Inflammatory macrophage treated with lipopolysaccharide for 1 hour (primary cell): ENCODE results near the gene RANBP2.
A peak's percentile ranks its signal among the peaks of the same experiment; 100 is the strongest.
"Not testable (repeated sequence)": the region's sequence is repeated elsewhere in the genome, so short reads cannot be mapped to it uniquely, and the experiment has no call there.

Experiments
- DNase-seq, 2 donors: peaks; one replicate each; pipeline ENCODE4 v3.0.0-alpha.2; 2020 to 2022

RANBP2 gene

GRCh38 chr2:108719149-108720044 is at the start of gene RANBP2:
Gene RANBP2, plus strand, starts transcription at chr2:108719482. Its CDS starts 125 bp downstream, at chr2:108719607.
- peak; percentile 93 for DNase-seq

GRCh38 chr2:108670282-108670681 is 49.0 kb upstream of the RANBP2 start:
- DNase-seq, result not testable (repeated sequence)

DNA sequence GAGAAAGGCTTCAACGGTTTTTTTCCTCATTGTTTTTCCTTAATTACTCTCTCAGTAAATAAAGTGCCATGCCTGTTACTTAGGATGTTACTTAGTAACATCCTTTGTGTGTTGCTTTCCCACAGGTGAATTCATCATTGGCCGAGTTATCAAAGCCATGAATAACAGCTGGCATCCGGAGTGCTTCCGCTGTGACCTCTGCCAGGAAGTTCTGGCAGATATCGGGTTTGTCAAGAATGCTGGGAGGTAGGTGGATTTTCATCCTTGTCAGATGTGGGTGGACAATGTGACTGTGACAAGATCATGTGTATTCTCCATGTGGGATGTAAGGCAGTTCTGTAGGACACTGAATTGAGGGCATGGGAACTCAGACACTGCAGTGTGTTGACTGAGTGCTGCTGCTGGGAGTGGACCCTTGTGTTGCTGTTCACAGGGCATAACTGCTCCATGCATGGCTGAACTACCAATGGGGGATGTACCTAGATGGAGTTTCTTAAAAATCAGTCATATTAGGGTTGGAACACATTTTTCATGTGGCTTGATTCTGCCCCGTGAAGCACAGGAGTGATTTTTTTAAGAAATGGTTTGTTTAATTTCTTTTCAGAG is 47.0 kb upstream of the RANBP2 start:
- not testable (repeated sequence) for DNase-seq

DNA sequence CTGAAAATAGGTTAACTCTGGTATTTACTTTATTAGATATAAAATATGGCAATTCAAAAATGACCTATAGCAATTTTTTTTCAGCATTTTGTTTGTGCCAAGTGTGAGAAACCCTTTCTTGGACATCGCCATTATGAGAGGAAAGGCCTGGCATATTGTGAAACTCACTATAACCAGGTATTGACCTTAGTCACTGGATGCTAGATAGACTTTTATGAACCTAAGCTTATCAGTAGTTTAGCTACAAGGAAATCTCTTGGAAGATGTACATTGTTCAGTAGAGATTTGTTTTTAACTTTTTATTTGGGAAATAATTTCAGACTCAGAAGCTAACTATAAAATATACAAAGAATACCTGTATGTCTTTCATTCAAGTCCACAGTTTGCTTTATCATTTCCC is 42.8 kb upstream of the RANBP2 start:
- DNase-seq, result not testable (repeated sequence)

- DNase-seq, result not testable (repeated sequence)
Observed at GRCh38 chr2:108677239-108677744, 42.0 kb upstream of the RANBP2 start.

- not testable (repeated sequence) for DNase-seq
Observed at GRCh38 chr2:108678198-108678651, 41.1 kb upstream of the RANBP2 start.

DNA sequence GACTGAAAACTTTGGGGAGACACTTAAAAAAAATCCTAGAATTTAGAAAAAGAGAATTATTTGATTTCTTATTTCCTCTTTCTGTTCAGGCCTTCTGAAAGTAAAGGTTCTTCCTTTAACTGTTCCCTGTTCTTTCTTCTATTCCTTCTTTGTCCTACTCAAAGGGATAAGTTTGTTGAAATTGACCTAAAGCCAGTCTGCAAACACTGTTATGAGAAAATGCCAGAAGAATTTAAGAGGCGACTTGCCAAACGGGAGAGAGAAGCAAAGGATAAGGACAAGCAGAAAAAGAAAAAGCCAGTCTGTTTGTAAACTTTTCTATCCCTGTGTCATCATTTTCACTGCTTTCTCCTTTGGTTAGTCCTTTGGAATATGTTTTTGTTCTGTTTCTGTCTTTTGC is 38.5 kb upstream of the RANBP2 start:
- DNase-seq, result not testable (repeated sequence)

DNA sequence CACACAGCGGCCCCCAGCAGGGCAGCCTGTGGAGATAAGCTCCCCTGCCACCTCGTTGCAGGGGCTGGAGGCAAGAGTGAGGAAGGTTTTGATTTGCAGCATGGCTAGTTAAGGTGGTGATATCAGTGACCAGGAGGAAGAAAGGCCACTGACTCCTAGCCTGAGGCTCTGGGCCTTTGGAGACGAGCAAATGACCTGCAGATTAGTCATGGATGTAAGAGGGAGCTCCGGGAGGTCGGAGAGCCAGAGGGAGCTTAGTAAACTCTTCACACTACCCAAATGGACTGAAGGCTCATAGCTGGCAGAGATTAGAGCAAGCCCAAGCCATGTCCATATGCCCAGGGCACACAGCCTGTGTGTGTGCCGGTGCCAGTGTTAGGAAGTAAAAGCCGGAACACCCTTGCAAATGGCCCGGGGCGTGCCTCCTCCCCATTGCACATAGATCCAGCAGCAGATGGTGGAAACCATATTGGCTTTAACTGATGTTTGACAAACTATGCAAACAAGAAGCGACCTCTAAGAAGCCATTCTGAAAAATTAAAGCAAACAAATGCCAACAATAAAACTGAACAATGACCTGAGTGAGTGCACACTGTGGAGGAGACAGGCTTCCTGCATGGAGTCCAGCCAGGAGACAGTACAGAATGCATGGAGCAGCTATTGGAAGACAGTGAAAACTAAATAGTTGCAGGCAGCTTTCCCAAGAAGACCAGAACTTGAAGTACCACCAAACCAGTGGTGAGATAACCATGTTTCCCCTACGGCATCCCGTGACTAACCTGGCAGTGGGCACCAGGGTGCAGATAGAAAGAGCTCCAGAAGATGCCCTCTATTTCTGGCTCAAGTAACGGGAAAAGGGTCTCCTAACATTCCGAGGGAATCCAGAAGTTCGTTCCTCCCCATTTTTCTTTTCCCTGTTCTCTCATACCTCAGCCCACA is 30.2 kb upstream of the RANBP2 start:
- not testable (repeated sequence) for DNase-seq

DNA sequence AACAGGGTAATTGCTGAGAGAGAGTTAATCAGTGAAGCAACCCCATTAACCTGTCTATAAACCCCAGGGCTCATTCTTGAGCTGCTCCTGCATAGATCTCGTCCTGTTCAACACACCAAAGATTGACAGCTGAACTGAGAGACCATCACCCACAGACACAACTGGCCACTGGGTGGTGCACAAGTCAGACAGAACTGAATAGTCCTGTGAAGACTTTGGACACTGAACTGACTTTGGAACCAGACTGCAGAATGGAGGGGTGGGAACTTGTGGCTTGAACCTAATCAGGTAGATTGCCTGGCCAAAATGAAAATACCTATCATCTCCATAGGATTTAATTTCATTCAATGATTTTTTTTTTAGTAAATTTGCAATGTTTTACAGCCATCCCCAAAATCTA is 29.3 kb upstream of the RANBP2 start:
- not testable (repeated sequence) for DNase-seq

- DNase-seq, result no peak
Observed at GRCh38 chr2:108691447-108691846, 27.8 kb upstream of the RANBP2 start.

DNA sequence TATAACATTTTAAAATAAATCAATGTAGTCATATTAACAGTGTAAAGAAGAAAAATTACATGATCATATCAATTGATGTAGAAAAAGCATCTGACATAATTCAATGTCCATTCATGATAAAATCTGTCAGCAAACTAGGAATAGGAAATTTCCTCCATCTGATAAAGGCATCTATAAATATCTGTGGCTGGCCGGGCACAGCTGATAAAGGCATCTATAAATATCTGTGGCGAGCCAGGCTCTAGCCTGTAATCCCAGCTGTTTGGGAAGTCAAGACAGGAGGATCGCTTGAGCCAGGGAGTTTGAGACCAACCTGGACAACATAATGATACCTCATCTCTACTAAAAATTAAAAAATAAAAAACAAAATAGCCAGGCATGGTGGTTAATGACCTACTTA is 18.1 kb upstream of the RANBP2 start:
- no peak for DNase-seq

DNA sequence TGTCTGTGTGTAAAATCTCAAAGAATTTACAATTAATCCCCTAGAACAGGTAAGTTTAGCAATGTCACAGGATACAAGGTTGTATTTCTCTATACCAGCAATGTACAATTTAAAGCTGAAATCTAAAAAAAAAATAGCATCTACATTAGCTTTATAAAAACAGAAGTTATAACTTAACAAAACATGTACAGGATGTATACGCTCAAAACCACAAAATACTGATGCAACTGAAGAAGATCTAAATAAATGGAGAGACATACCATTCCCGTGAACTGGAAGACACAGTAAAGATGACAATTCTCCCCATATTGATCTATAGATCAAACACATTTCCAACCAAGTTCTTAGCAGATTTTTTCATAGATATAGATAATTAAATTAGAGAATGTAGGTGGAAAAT is 17.5 kb upstream of the RANBP2 start:
- DNase-seq, result no peak

GRCh38 chr2:108704871-108705270 is 14.4 kb upstream of the RANBP2 start:
- no peak for DNase-seq

- no peak for DNase-seq
Observed at GRCh38 chr2:108707300-108707699, 12.0 kb upstream of the RANBP2 start.

GRCh38 chr2:108716971-108717370 is 2.3 kb upstream of the RANBP2 start:
- DNase-seq, result not testable (repeated sequence)

- not testable (repeated sequence) for DNase-seq
Observed at GRCh38 chr2:108726048-108726447, 6.8 kb downstream of the RANBP2 start.

- DNase-seq, result not testable (repeated sequence)
Observed at GRCh38 chr2:108734656-108735055, 15.4 kb downstream of the RANBP2 start.

GRCh38 chr2:108757973-108758372 is 38.7 kb downstream of the RANBP2 start:
- DNase-seq, result not testable (repeated sequence)

GRCh38 chr2:108762618-108763017 is 43.3 kb downstream of the RANBP2 start:
- not testable (repeated sequence) for DNase-seq

GRCh38 chr2:108766671-108767070 is 47.4 kb downstream of the RANBP2 start:
- not testable (repeated sequence) for DNase-seq

DNA sequence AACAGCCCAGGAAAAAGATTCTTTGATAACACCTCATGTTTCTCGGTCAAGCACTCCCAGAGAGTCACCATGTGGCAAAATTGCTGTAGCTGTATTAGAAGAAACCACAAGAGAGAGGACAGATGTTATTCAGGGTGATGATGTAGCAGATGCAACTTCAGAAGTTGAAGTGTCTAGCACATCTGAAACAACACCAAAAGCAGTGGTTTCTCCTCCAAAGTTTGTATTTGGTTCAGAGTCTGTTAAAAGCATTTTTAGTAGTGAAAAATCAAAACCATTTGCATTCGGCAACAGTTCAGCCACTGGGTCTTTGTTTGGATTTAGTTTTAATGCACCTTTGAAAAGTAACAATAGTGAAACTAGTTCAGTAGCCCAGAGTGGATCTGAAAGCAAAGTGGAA is 48.6 kb downstream of the RANBP2 start:
- not testable (repeated sequence) for DNase-seq

DNA sequence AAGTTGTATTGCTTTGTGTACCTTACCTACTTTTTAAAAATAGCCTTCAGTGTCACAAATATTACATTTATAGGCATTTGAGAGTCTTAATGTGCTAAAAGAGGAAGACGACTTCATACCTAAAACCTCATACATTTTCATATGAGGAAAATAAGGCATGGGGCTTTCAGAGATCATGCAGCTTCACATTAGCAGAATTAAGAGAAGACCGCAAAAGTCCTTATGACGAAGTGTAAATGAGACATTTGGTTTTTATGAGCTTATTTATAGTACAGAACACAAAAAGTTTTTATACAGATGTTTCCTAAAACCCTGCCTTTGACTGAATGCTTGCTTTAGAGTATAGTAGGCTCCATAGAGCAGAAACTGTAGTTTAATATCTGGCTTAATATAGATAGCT is 57.2 kb downstream of the RANBP2 start:
- no peak for DNase-seq

- no peak for DNase-seq
Observed at GRCh38 chr2:108778857-108779256, 59.6 kb downstream of the RANBP2 start.
